Muscle of leg (tissue), 16 donors: Measurements from ENCODE around the gene TMEM220. TPM values are rescaled to one million over a fixed set of nuclear protein-coding genes. Genes with fewer than 3 reads are reported as not detected.

Experiments used
- DNase-seq: peaks from one replicate; pipeline ENCODE4 v3.0.0; 2013
- H3K27ac ChIP-seq: one replicate; pipeline ENCODE4 v1.5.1; 2013; ENCODE audit warnings: mild to moderate bottlenecking, low read length, control low read depth
- H3K27me3 ChIP-seq: one replicate; pipeline ENCODE4 v1.6.1; 2013; ENCODE audit warnings: low read length; ENCODE audit not compliant: control insufficient read depth, insufficient read depth
- H3K36me3 ChIP-seq: one replicate; pipeline ENCODE4 v1.6.1; 2013; ENCODE audit warnings: low read length; ENCODE audit not compliant: control insufficient read depth, insufficient read depth
- H3K4me1 ChIP-seq: one replicate; pipeline ENCODE4 v1.6.1; 2013; ENCODE audit warnings: low read length; ENCODE audit not compliant: control insufficient read depth, insufficient read depth
- H3K4me3 ChIP-seq: one replicate; pipeline ENCODE4 v1.5.1; 2013; ENCODE audit warnings: low read length, control low read depth
- H3K9me3 ChIP-seq: replicated peaks from 2 replicates; pipeline ENCODE4 v1.6.1; 2013; ENCODE audit warnings: low read depth, low read length; ENCODE audit not compliant: control insufficient read depth
- WGBS: methylation state at CpG from one replicate; pipeline ENCODE4 v1.1.5; 2013; ENCODE audit warnings: missing lambda C conversion rate; ENCODE audit not compliant: insufficient coverage; 5-methylcytosine and 5-hydroxymethylcytosine counted together
- long read RNA-seq, 11 donors: transcript quantifications; one replicate each; lab custom pipeline, GENCODE V29; 2026
- polyA plus RNA-seq, 8 donors: library from polyadenylated mRNA; unstranded; fragments of 120-200 nt; gene quantifications; one replicate each; pipeline versions ENCODE4 v1.2.1 to v1.2.3, GENCODE V29; 2013; ENCODE audit warnings: inconsistent platforms in 1 of 8, low replicate concordance in 1 of 8; ENCODE audit not compliant: insufficient read length in 8 of 8, insufficient read depth in 1 of 8
- total RNA-seq: library from RNA; stranded (reverse); fragments of 120-200 nt; gene quantifications from one replicate; pipeline ENCODE4 v1.2.4, GENCODE V29; 2013

The TMEM220 gene
- 6.5 TPM for total RNA-seq
- polyA plus RNA-seq = 10 to 100 TPM in 3 of 8 donors, 1 to 10 TPM in 5; 5.1 to 13.4 (median 7.8) TPM
- long read RNA-seq, donor 1 = 0 reads
- long read RNA-seq, donor 2 = 0 reads
- long read RNA-seq, donor 3 = 0 reads
- long read RNA-seq, donor 4, partial matches to known transcripts = 0 of 3 reads
- long read RNA-seq, donor 4, other reads (novel, unspliced or antisense) = 0 of 3 reads
- long read RNA-seq, donor 5, partial matches to known transcripts = 41 of 46 reads
- long read RNA-seq, donor 5, other reads (novel, unspliced or antisense) = 0 of 46 reads
- long read RNA-seq, donor 6, transcript TMEM220-202 (5 exons, 1,402 nt) = major isoform, 7 of 13 reads
- long read RNA-seq, donor 6, transcript TMEM220-201 (6 exons, 3,106 nt) = minor isoform, 6 of 13 reads
- long read RNA-seq, donor 6, partial matches to known transcripts = 0 of 13 reads
- long read RNA-seq, donor 6, other reads (novel, unspliced or antisense) = 0 of 13 reads
- long read RNA-seq, donor 7, partial matches to known transcripts = 0 of 4 reads
- long read RNA-seq, donor 7, other reads (novel, unspliced or antisense) = 0 of 4 reads
- long read RNA-seq, donor 8, partial matches to known transcripts = 0 of 2 reads
- long read RNA-seq, donor 8, other reads (novel, unspliced or antisense) = 0 of 2 reads
- long read RNA-seq, donor 9, partial matches to known transcripts = 0 of 7 reads
- long read RNA-seq, donor 9, other reads (novel, unspliced or antisense) = 0 of 7 reads
- long read RNA-seq, donor 10, partial matches to known transcripts = 0 of 5 reads
- long read RNA-seq, donor 10, other reads (novel, unspliced or antisense) = 0 of 5 reads
- long read RNA-seq, donor 11, partial matches to known transcripts = 13 of 14 reads
- long read RNA-seq, donor 11, other reads (novel, unspliced or antisense) = 0 of 14 reads

GRCh38 chr17:10729334-10730193 lies at the start of gene TMEM220:
TSS of gene TMEM220 (minus strand) at chr17:10730023. CDS start at chr17:10729851, 172 bp downstream.
- Histone ChIP-seq H3K9me3 (no peaks in the 10 kb centered on the region), H3K27ac (peak within 1 kb of the TSS; percentile 88), H3K27me3 (no peaks in the 10 kb centered on the region), H3K36me3 (peaks cover 20% of the 10 kb centered on the region), H3K4me1 (peaks cover 10% of the 10 kb centered on the region), H3K4me3 (peak within 1 kb of the TSS; percentile 72)
- DNase-seq = peak; percentile 93
- WGBS = under 1% methylated on average over 49 of the region's 79 CpGs

- H3K4me1 ChIP-seq = no peaks in the 10 kb centered on the region
- H3K27me3 ChIP-seq = no peaks in the 10 kb centered on the region
- no peaks in the 10 kb centered on the region for H3K36me3 ChIP-seq
- no peak for DNase-seq
- H3K27ac ChIP-seq = no peak overlapping the region
- H3K4me3 ChIP-seq = no peak overlapping the region
- WGBS = no CpG with 5 or more reads among the region's 2 CpGs
- no peaks in the 10 kb centered on the region for H3K9me3 ChIP-seq
Observed at GRCh38 chr17:10779609-10780008, 49.8 kb upstream of the TMEM220 start.

- no peak for DNase-seq
- Histone ChIP-seq H3K27me3 (no peaks in the 10 kb centered on the region), H3K4me3 (no peak overlapping the region), H3K36me3 (no peaks in the 10 kb centered on the region), H3K9me3 (no peaks in the 10 kb centered on the region), H3K27ac (no peak overlapping the region), H3K4me1 (peaks cover 5% of the 10 kb centered on the region)
- 63% methylated on average over 2 of the region's 6 CpGs for WGBS
Observed at GRCh38 chr17:10777890-10778289, 48.1 kb upstream of the TMEM220 start.

- Histone ChIP-seq H3K4me3 (no peak overlapping the region), H3K27me3 (no peaks in the 10 kb centered on the region), H3K36me3 (no peaks in the 10 kb centered on the region), H3K9me3 (peaks cover 3% of the 10 kb centered on the region), H3K27ac (no peak overlapping the region), H3K4me1 (peaks cover 6% of the 10 kb centered on the region)
- 100% methylated on average over 1 of the region's 11 CpGs for WGBS
- DNase-seq = no peak
Observed at GRCh38 chr17:10777131-10777807, 47.4 kb upstream of the TMEM220 start.

- DNase-seq = no peak
- H3K4me3 ChIP-seq = no peak overlapping the region
- H3K27ac ChIP-seq = no peak overlapping the region
- H3K9me3 ChIP-seq = peaks cover 5% of the 10 kb centered on the region
- WGBS = no CpG with 5 or more reads among the region's 2 CpGs
- H3K4me1 ChIP-seq = peaks cover 6% of the 10 kb centered on the region
- H3K27me3 ChIP-seq = no peaks in the 10 kb centered on the region
- no peaks in the 10 kb centered on the region for H3K36me3 ChIP-seq
Observed at GRCh38 chr17:10776381-10776780, 46.6 kb upstream of the TMEM220 start.

- WGBS = no CpG with 5 or more reads among the region's 5 CpGs
- H3K4me1 ChIP-seq = peaks cover 6% of the 10 kb centered on the region
- no peaks in the 10 kb centered on the region for H3K27me3 ChIP-seq
- no peaks in the 10 kb centered on the region for H3K36me3 ChIP-seq
- DNase-seq = no peak
- H3K27ac ChIP-seq = no peak overlapping the region
- H3K4me3 ChIP-seq = no peak overlapping the region
- H3K9me3 ChIP-seq = peaks cover 5% of the 10 kb centered on the region
Observed at GRCh38 chr17:10775740-10776356, 46.0 kb upstream of the TMEM220 start.

- Histone ChIP-seq H3K27me3 (no peaks in the 10 kb centered on the region), H3K36me3 (no peaks in the 10 kb centered on the region), H3K4me3 (no peak overlapping the region), H3K9me3 (peaks cover 5% of the 10 kb centered on the region), H3K27ac (no peak overlapping the region), H3K4me1 (peaks cover 6% of the 10 kb centered on the region)
- DNase-seq = no peak
- WGBS = 100% methylated on average over 2 of the region's 4 CpGs
Observed at GRCh38 chr17:10775058-10775457, 45.2 kb upstream of the TMEM220 start.

GRCh38 chr17:10773391-10773790 lies 43.6 kb upstream of the TMEM220 start:
- peak; percentile 84 for DNase-seq
- peaks cover 9% of the 10 kb centered on the region for H3K4me1 ChIP-seq
- H3K27me3 ChIP-seq = no peaks in the 10 kb centered on the region
- no CpG with 5 or more reads among the region's 2 CpGs for WGBS
- H3K9me3 ChIP-seq = peaks cover 9% of the 10 kb centered on the region
- H3K36me3 ChIP-seq = no peaks in the 10 kb centered on the region
- peak overlapping the region; percentile 3 for H3K27ac ChIP-seq
- H3K4me3 ChIP-seq = no peak overlapping the region
